Measurements from ENCODE around the gene AATF.

- TF ChIP-seq EZH2 (IDR thresholded peaks at IDR 0.05; ENCODE audit: low read depth, low read length, severe bottlenecking) (no peak), SRF (IDR thresholded peaks at IDR 0.05; ENCODE audit: low read depth, low read length) (no peak), NRF1 (IDR thresholded peaks at IDR 0.05; ENCODE audit: low read depth, low read length) (no peak), RBBP5 (IDR thresholded peaks at IDR 0.05; ENCODE audit: borderline replicate concordance, low read depth, low read length) (no peak), POLR2A (IDR thresholded peaks at IDR 0.05; ENCODE audit: control extremely low read depth in 1 of 2, low read depth in 2 of 2, low read length in 2 of 2) (no peak), GABPA (IDR thresholded peaks at IDR 0.05; ENCODE audit: borderline replicate concordance, insufficient read depth, low read length) (no peak), PHF8 (conservative IDR thresholded peaks at IDR 0.05; ENCODE audit: low read depth, low read length) (no peak), BRCA1 (IDR thresholded peaks at IDR 0.05; ENCODE audit: low read depth, low read length) (no peak), YY1 (IDR thresholded peaks at IDR 0.05; ENCODE audit: low read depth, low read length) (no peak), SP1 (IDR thresholded peaks at IDR 0.05; ENCODE audit: low read depth, low read length) (no peak), EP300 (IDR thresholded peaks at IDR 0.05; ENCODE audit: borderline replicate concordance in 1 of 2, low read depth in 2 of 2, low read length in 2 of 2) (no peak), HDAC2 (IDR thresholded peaks at IDR 0.05; ENCODE audit: borderline replicate concordance in 1 of 2, low read depth in 2 of 2, low read length in 2 of 2) (no peak)
- TF ChIP-seq, protein P1, sequence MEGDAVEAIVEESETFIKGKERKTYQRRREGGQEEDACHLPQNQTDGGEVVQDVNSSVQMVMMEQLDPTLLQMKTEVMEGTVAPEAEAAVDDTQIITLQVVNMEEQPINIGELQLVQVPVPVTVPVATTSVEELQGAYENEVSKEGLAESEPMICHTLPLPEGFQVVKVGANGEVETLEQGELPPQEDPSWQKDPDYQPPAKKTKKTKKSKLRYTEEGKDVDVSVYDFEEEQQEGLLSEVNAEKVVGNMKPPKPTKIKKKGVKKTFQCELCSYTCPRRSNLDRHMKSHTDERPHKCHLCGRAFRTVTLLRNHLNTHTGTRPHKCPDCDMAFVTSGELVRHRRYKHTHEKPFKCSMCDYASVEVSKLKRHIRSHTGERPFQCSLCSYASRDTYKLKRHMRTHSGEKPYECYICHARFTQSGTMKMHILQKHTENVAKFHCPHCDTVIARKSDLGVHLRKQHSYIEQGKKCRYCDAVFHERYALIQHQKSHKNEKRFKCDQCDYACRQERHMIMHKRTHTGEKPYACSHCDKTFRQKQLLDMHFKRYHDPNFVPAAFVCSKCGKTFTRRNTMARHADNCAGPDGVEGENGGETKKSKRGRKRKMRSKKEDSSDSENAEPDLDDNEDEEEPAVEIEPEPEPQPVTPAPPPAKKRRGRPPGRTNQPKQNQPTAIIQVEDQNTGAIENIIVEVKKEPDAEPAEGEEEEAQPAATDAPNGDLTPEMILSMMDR (IDR thresholded peaks at IDR 0.05; ENCODE audit: control extremely low read depth in 1 of 3, insufficient read depth in 1 of 3, low read depth in 1 of 3, low read length in 3 of 3): no peak
Measured at GRCh38 chr17:37028040-37028439, 79.3 kb downstream of the AATF start.

Measured in H1 (cell line).